A549 (cell line): Measurements from ENCODE around the gene DNAJC8. TPM values are rescaled to one million over a fixed set of nuclear protein-coding genes. Genes with fewer than 3 reads are reported as not detected.

Experiments
- ATAC-seq, 2 experiments: fragments of 200-7000 bp in 1 of 2; fragments of >200 bp in 1 of 2; cut with Nextera tagmentation in 1 of 2; cut with Tn5 transposase in 1 of 2; 3 replicates each; pipeline versions ENCODE4 v1.8.0 to v1.9.1; 2018 to 2020; ENCODE audit warnings: mild to moderate bottlenecking in 1 of 2, moderate library complexity in 1 of 2
- CTCF ChIA-PET: fragments of 300-600 bp; sonication (Branson Sonifier 250); formaldehyde crosslinking; extraction: SDS; loops from one replicate; lab custom pipeline; 2021; ENCODE audit warnings: antibody characterized with exemption, inconsistent platforms; lab: Yijun Ruan, JAX
- POLR2A ChIA-PET: fragments of 350-600 bp; formaldehyde crosslinking; extraction: SDS; loops from one replicate; lab custom pipeline; 2021; ENCODE audit warnings: antibody characterized with exemption, inconsistent platforms; lab: Yijun Ruan, JAX
- DNase-seq, 2 experiments: peaks; one replicate each; pipeline versions ENCODE4 v3.0.0 to v3.0.0-alpha.2; 2011 to 2016; ENCODE audit warnings: low read depth in 1 of 2, low spot score in 1 of 2
- FAIRE-seq: peaks from 2 replicates; lab custom pipeline; 2011; peaks lifted over from hg19 to GRCh38; lab: Jason Lieb, UNC
- H3K27ac ChIP-seq, 2 experiments: fragments of >200 bp; sonication (Bioruptor Twin); formaldehyde crosslinking; 3 replicates each; pipeline ENCODE4 v1.5.1; 2016 to 2017
- H3K4me1 ChIP-seq: fragments of >200 bp; sonication (Bioruptor Twin); formaldehyde crosslinking; 3 replicates; pipeline ENCODE4 v1.6.1; 2016
- H3K4me2 ChIP-seq: fragments of >200 bp; sonication (Bioruptor Twin); formaldehyde crosslinking; 3 replicates; pipeline ENCODE4 v1.6.1; 2016
- H3K4me3 ChIP-seq: fragments of >200 bp; sonication (Bioruptor Twin); formaldehyde crosslinking; 3 replicates; pipeline ENCODE4 v1.5.1; 2016
- H3K9me3 ChIP-seq: fragments of >200 bp; sonication (Bioruptor Twin); formaldehyde crosslinking; 3 replicates; pipeline ENCODE4 v1.6.1; 2016
- BHLHE40 ChIP-seq: IDR thresholded peaks from 2 replicates; pipeline ENCODE4 v1.6.1; 2012; ENCODE audit warnings: low read depth, low read length, inconsistent platforms
- CEBPB ChIP-seq, 2 experiments: fragments of >200 bp in 1 of 2; sonication (Bioruptor Twin) in 1 of 2; formaldehyde crosslinking in 1 of 2; IDR thresholded peaks; 2 replicates each; pipeline ENCODE4 v1.6.1; 2012 to 2016
- CHD2 ChIP-seq: fragments of 150-350 bp; IDR thresholded peaks from 2 replicates; pipeline ENCODE4 v1.6.1; 2014; ENCODE audit warnings: low read length; ENCODE audit not compliant: partially characterized antibody
- EHMT2 ChIP-seq: fragments of 200-600 bp; sonication (generic); IDR thresholded peaks from 2 replicates; pipeline ENCODE4 v1.6.1; 2016; ENCODE audit warnings: antibody characterized with exemption, low read depth, mild to moderate bottlenecking, moderate library complexity
- EP300 ChIP-seq, 2 experiments: fragments of >200 bp; sonication (Bioruptor Twin); formaldehyde crosslinking; IDR thresholded peaks; 2 replicates in 1 of 2; 3 replicates in 1 of 2; pipeline ENCODE4 v1.6.1; 2016 to 2017
- ESRRA ChIP-seq: fragments of 150-350 bp; IDR thresholded peaks from 2 replicates; pipeline ENCODE4 v1.6.1; 2014; ENCODE audit warnings: mild to moderate bottlenecking, low read length, borderline replicate concordance
- FOSL2 ChIP-seq, 2 experiments: fragments of 450-650 bp in 1 of 2; fragments of >200 bp in 1 of 2; sonication (Bioruptor Twin) in 1 of 2; formaldehyde crosslinking; IDR thresholded peaks; 2 replicates each; pipeline versions ENCODE4 v1.5.0 to v1.6.1; 2016 to 2020; ENCODE audit warnings: mild to moderate bottlenecking in 1 of 2, moderate library complexity in 1 of 2
- FOXS1 ChIP-seq: fragments of 250-450 bp; sonication (Bioruptor Pico); IDR thresholded peaks from 2 replicates; pipeline ENCODE4 v1.5.0; 2020; ENCODE audit warnings: mild to moderate bottlenecking, moderate library complexity
- HOXB5 ChIP-seq: fragments of 250-450 bp; sonication (Bioruptor Pico); IDR thresholded peaks from 2 replicates; pipeline ENCODE4 v1.5.0; 2020; ENCODE audit warnings: mild to moderate bottlenecking, moderate library complexity
- MAFK ChIP-seq: fragments of 450-650 bp; IDR thresholded peaks from 2 replicates; pipeline ENCODE4 v1.6.1; 2014; ENCODE audit not compliant: partially characterized antibody
- MAZ ChIP-seq: fragments of 150-350 bp; IDR thresholded peaks from 2 replicates; pipeline ENCODE4 v1.6.1; 2014; ENCODE audit warnings: antibody characterized with exemption, low read depth, low read length, borderline replicate concordance
- MYC ChIP-seq: IDR thresholded peaks from 2 replicates; pipeline ENCODE4 v1.6.1; 2012; ENCODE audit warnings: mild to moderate bottlenecking, inconsistent platforms, low read length, improper control_type of control experiment, borderline replicate concordance
- POLR2A ChIP-seq: IDR thresholded peaks from 2 replicates; pipeline ENCODE4 v1.6.1; 2012; ENCODE audit warnings: mild to moderate bottlenecking, low read length
- RAD21 ChIP-seq, 2 experiments: fragments of >200 bp in 1 of 2; sonication (Bioruptor Twin) in 1 of 2; formaldehyde crosslinking in 1 of 2; IDR thresholded peaks in 1 of 2; conservative IDR thresholded peaks in 1 of 2; 2 replicates in 1 of 2; 3 replicates in 1 of 2; pipeline ENCODE4 v1.6.1; 2012 to 2018; ENCODE audit warnings: inconsistent platforms in 1 of 2
- RARB ChIP-seq: fragments of 250-450 bp; sonication (Bioruptor Pico); IDR thresholded peaks from 2 replicates; pipeline ENCODE4 v1.8.0; 2021; ENCODE audit warnings: mild to moderate bottlenecking, moderate library complexity
- TFCP2L1 ChIP-seq: fragments of 250-450 bp; sonication (Bioruptor Pico); IDR thresholded peaks from 2 replicates; pipeline ENCODE4 v1.5.0; 2021; ENCODE audit warnings: mild to moderate bottlenecking
- ZC3H11A ChIP-seq: fragments of 450-650 bp; IDR thresholded peaks from 2 replicates; pipeline ENCODE4 v1.6.1; 2014; ENCODE audit warnings: antibody characterized with exemption, mild to moderate bottlenecking
- WGBS: methylation state at CpG from one replicate; pipeline ENCODE4 v1.1.6; 2017; ENCODE audit errors: missing lambda C conversion rate; 5-methylcytosine and 5-hydroxymethylcytosine counted together
- polyA plus RNA-seq, 4 experiments: library from polyadenylated mRNA; depleted of rRNA in 3 of 4; stranded (reverse); fragments of >200 nt; fragmentation: RNase III in 1 of 4; extraction: RNeasy Plus Mini Kit Qiagen cat#74134 plus additional on column Dnase treatment in 1 of 4; gene quantifications; 2 replicates in 3 of 4; 3 replicates in 1 of 4; pipeline ENCODE4 v1.2.3, GENCODE V29; 2011 to 2017
- TF ChIP-seq, protein P1 (sequence below): fragments of >200 bp; sonication (Bioruptor Twin); formaldehyde crosslinking; IDR thresholded peaks from 3 replicates; pipeline ENCODE4 v1.5.1; 2016
- TF ChIP-seq, protein P2 (sequence below): fragments of 250-450 bp; sonication (Bioruptor Pico); IDR thresholded peaks from 2 replicates; pipeline ENCODE4 v1.5.0; 2021; ENCODE audit warnings: mild to moderate bottlenecking, moderate library complexity, borderline replicate concordance
- TF ChIP-seq, protein P3 (sequence below): IDR thresholded peaks from 2 replicates; pipeline ENCODE4 v1.6.1; 2012
- TF ChIP-seq, protein P4 (sequence below): fragments of 200-600 bp; sonication (generic); IDR thresholded peaks from 2 replicates; pipeline ENCODE4 v1.6.1; 2016; ENCODE audit warnings: antibody characterized with exemption, mild to moderate bottlenecking, moderate library complexity
- TF ChIP-seq, protein P5 (sequence below): IDR thresholded peaks from 2 replicates; pipeline ENCODE4 v1.6.1; 2012
- TF ChIP-seq, protein P6 (sequence below): fragments of 250-450 bp; sonication (Bioruptor Pico); IDR thresholded peaks from 2 replicates; pipeline ENCODE4 v1.5.0; 2020; ENCODE audit warnings: low read depth, mild to moderate bottlenecking, moderate library complexity

DNAJC8 gene
- polyA plus RNA-seq, 2 of the 4 experiments (the other 2 are of a cell fraction), result 87.3 to 93.7 TPM

DNA sequence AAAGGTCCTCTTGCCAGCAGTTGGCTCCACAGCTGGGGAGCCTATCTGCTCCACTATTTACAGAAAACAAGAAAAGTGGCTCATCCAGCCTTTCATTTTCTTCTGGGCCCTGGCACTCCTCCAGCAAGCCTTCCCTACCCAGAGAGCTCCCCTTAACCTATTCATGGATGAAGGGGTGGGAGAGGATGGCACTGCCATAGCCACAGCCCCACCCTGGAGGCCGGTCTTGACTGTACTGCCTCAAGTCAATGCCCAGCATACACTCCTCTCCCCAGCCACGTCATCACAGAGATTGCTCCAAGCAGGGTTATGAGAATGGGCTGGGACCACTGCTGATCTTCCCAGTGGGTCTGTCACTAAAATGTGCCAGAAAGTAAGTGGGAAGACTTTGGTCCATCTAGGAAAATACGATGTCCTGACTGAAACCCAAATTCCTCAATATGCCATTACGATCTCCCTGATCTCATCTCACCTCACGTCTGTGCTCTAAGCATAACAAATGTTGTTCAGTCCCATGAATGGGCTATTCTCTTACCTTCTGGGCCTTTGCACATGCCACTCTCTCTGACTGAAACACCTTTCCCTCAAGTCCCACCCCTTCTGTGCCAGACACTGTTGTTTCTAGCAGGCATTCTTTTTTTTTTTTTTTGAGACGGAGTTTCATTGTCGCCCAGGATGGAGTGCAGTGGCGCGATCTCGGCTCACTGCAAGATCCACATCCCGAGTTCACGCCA is 35.0 kb downstream of the DNAJC8 start:
- Histone ChIP-seq H3K4me2 (no peak overlapping the region), H3K4me1 (peaks cover 8% of the 10 kb centered on the region; the same call in 2 of the 3 replicates), H3K27ac (no peak overlapping the region), H3K4me3 (no peak overlapping the region), H3K9me3 (no peaks in the 10 kb centered on the region)
- ChIA-PET POLR2A (no interaction called here), CTCF (interaction anchor here (2.1 to 5.1 kb wide), 2 partner anchors 11 to 106 kb away, joined by 10 to 19 read pairs; no protein-coding TSS in a partner anchor)
- TF ChIP-seq MAZ (no peak), FOSL2 (IDR thresholded peaks at IDR 0.05) (no peak), FOSL2 (CRISPR knock-in tag; IDR thresholded peaks at IDR 0.05) (no peak), RARB (no peak), RAD21 (conservative IDR thresholded peaks at IDR 0.05 in 1 of 2, IDR thresholded peaks at IDR 0.05 in 1 of 2) (no peak), ZC3H11A (no peak), HOXB5 (no peak), MAFK (no peak), EP300 (IDR thresholded peaks at IDR 0.05) (no peak), POLR2A (no peak), TFCP2L1 (CRISPR knock-in tag) (no peak), MYC (no peak), CEBPB (IDR thresholded peaks at IDR 0.05) (no peak), BHLHE40 (no peak)
- TF ChIP-seq, protein P1, sequence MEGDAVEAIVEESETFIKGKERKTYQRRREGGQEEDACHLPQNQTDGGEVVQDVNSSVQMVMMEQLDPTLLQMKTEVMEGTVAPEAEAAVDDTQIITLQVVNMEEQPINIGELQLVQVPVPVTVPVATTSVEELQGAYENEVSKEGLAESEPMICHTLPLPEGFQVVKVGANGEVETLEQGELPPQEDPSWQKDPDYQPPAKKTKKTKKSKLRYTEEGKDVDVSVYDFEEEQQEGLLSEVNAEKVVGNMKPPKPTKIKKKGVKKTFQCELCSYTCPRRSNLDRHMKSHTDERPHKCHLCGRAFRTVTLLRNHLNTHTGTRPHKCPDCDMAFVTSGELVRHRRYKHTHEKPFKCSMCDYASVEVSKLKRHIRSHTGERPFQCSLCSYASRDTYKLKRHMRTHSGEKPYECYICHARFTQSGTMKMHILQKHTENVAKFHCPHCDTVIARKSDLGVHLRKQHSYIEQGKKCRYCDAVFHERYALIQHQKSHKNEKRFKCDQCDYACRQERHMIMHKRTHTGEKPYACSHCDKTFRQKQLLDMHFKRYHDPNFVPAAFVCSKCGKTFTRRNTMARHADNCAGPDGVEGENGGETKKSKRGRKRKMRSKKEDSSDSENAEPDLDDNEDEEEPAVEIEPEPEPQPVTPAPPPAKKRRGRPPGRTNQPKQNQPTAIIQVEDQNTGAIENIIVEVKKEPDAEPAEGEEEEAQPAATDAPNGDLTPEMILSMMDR, result no peak
- TF ChIP-seq, protein P2, sequence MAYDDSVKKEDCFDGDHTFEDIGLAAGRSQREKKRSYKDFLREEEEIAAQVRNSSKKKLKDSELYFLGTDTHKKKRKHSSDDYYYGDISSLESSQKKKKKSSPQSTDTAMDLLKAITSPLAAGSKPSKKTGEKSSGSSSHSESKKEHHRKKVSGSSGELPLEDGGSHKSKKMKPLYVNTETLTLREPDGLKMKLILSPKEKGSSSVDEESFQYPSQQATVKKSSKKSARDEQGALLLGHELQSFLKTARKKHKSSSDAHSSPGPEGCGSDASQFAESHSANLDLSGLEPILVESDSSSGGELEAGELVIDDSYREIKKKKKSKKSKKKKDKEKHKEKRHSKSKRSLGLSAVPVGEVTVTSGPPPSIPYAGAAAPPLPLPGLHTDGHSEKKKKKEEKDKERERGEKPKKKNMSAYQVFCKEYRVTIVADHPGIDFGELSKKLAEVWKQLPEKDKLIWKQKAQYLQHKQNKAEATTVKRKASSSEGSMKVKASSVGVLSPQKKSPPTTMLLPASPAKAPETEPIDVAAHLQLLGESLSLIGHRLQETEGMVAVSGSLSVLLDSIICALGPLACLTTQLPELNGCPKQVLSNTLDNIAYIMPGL (CRISPR knock-in tag), result no peak
- TF ChIP-seq, protein P3, sequence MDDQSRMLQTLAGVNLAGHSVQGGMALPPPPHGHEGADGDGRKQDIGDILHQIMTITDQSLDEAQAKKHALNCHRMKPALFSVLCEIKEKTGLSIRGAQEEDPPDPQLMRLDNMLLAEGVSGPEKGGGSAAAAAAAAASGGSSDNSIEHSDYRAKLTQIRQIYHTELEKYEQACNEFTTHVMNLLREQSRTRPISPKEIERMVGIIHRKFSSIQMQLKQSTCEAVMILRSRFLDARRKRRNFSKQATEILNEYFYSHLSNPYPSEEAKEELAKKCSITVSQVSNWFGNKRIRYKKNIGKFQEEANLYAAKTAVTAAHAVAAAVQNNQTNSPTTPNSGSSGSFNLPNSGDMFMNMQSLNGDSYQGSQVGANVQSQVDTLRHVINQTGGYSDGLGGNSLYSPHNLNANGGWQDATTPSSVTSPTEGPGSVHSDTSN, result no peak
- 94% methylated on average over 11 of the region's 12 CpGs for WGBS
- no peak for DNase-seq
- no peak; a peak in 1 of 6 replicates for ATAC-seq
- FAIRE-seq, result no peak

DNA sequence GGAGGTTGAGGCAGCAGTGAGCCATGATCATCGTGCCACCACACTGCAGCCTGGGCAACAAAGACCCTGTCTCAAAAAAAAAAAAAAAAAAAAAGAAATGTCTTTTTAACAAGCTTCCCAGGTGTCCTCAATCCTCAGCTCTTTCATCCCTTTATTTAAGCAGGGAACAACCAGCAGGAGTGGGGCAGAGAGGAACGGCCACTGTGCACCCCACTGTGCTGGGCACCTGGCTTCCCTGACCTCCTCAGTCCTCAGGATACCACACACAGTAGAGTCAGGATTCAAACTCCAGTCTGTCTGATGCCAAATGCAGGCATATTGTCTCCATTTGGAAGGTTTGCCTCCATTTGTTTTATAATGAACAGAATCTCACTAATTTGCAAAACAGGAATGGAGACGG is 36.5 kb downstream of the DNAJC8 start:
- CTCF ChIA-PET, result interaction anchor here (0.6 to 5.1 kb wide), 5 partner anchors 9 to 104 kb away, joined by 3 to 19 read pairs (median 3); no protein-coding TSS in a partner anchor
- H3K27ac ChIP-seq, result no peak overlapping the region
- FAIRE-seq (no peak), DNase-seq (no peak), ATAC-seq (no peak)
- 78% methylated on average over 2 of the region's 3 CpGs for WGBS
- TF ChIP-seq CEBPB (IDR thresholded peaks at IDR 0.05), result no peak
- no peak for TF ChIP-seq CHD2
- H3K4me3 ChIP-seq, result no peak overlapping the region
- no peaks in the 10 kb centered on the region for H3K9me3 ChIP-seq
- H3K4me2 ChIP-seq, result no peak overlapping the region
- H3K4me1 ChIP-seq, result peaks cover 8% of the 10 kb centered on the region; the same call in 2 of the 3 replicates
- POLR2A ChIA-PET, result no interaction called here

DNA sequence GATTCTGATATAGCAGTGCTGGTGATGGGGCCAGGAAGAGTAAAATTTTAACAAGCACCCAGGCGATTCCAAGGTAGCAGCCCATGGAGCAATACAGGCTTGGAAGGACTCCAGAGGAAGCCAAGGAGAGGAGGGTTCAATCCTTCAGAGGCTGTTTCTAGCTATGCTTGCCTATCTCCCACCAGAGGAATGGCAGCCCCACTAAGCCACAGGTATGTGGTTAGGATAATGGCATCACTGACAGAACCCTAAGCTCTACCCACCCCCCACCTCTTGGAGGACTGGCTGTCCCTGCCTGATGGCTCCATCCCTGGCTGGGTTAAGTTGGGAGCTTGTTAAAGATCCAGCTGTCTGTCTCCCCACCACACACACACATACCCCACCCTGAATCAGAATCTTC is 37.0 kb downstream of the DNAJC8 start:
- CTCF ChIA-PET, result interaction anchor here (0.9 to 5.1 kb wide), 4 partner anchors 8 to 104 kb away, joined by 3 to 19 read pairs (median 6); no protein-coding TSS in a partner anchor
- POLR2A ChIA-PET, result no interaction called here
- H3K4me1 ChIP-seq, result peaks cover 11% of the 10 kb centered on the region

More for the DNA sequence above, 37.0 kb downstream of the DNAJC8 start:
- Histone ChIP-seq H3K4me2 (no peak overlapping the region), H3K4me3 (no peak overlapping the region), H3K27ac (no peak overlapping the region), H3K9me3 (no peaks in the 10 kb centered on the region)
- WGBS, result 76% methylated on average over 1 of the region's 1 CpG
- DNase-seq (no peak), ATAC-seq (no peak), FAIRE-seq (no peak)
- no peak for TF ChIP-seq EHMT2
- TF ChIP-seq, protein P4, sequence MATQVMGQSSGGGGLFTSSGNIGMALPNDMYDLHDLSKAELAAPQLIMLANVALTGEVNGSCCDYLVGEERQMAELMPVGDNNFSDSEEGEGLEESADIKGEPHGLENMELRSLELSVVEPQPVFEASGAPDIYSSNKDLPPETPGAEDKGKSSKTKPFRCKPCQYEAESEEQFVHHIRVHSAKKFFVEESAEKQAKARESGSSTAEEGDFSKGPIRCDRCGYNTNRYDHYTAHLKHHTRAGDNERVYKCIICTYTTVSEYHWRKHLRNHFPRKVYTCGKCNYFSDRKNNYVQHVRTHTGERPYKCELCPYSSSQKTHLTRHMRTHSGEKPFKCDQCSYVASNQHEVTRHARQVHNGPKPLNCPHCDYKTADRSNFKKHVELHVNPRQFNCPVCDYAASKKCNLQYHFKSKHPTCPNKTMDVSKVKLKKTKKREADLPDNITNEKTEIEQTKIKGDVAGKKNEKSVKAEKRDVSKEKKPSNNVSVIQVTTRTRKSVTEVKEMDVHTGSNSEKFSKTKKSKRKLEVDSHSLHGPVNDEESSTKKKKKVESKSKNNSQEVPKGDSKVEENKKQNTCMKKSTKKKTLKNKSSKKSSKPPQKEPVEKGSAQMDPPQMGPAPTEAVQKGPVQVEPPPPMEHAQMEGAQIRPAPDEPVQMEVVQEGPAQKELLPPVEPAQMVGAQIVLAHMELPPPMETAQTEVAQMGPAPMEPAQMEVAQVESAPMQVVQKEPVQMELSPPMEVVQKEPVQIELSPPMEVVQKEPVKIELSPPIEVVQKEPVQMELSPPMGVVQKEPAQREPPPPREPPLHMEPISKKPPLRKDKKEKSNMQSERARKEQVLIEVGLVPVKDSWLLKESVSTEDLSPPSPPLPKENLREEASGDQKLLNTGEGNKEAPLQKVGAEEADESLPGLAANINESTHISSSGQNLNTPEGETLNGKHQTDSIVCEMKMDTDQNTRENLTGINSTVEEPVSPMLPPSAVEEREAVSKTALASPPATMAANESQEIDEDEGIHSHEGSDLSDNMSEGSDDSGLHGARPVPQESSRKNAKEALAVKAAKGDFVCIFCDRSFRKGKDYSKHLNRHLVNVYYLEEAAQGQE, result no peak
- TF ChIP-seq, protein P5, sequence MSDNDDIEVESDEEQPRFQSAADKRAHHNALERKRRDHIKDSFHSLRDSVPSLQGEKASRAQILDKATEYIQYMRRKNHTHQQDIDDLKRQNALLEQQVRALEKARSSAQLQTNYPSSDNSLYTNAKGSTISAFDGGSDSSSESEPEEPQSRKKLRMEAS, result no peak
- no peak for TF ChIP-seq FOXS1
- TF ChIP-seq, protein P6, sequence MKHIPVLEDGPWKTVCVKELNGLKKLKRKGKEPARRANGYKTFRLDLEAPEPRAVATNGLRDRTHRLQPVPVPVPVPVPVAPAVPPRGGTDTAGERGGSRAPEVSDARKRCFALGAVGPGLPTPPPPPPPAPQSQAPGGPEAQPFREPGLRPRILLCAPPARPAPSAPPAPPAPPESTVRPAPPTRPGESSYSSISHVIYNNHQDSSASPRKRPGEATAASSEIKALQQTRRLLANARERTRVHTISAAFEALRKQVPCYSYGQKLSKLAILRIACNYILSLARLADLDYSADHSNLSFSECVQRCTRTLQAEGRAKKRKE (CRISPR knock-in tag), result no peak
- no peak for TF ChIP-seq BHLHE40
- TF ChIP-seq ESRRA, result no peak
